ENCODE measurements around the gene CSMD2. TPM values are rescaled to one million over a fixed set of nuclear protein-coding genes. Genes with fewer than 3 reads are reported as not detected.

The CSMD2 gene
- total RNA-seq, 2 experiments from 2014 or later = not detected

- H3K4me3 Mint-ChIP-seq = no peak overlapping the region
- no peaks in the 10 kb centered on the region for H3K9me3 Mint-ChIP-seq
- H3K9me3 ChIP-seq (ENCODE audit: control insufficient read depth in 1 of 2, insufficient read depth in 1 of 2, low read length in 2 of 2) = peaks cover 0 to 9% of the 10 kb centered on the region in 2 experiments
- no peak overlapping the region for H3K27ac Mint-ChIP-seq
- H3K36me3 Mint-ChIP-seq (ENCODE audit: low read depth) = no peaks in the 10 kb centered on the region
- H3K27me3 Mint-ChIP-seq = peaks cover 40% of the 10 kb centered on the region
- H3K36me3 ChIP-seq (ENCODE audit: insufficient read depth, low read length) = no peaks in the 10 kb centered on the region
- peaks cover 2 to 23% of the 10 kb centered on the region in 2 experiments for H3K27me3 ChIP-seq (ENCODE audit: control insufficient read depth in 1 of 2, insufficient read depth in 2 of 2, low read length in 2 of 2)
- intact Hi-C loops (cut with DNase I, micrococcal nuclease) = loop anchor here in 1 of 2 experiments (5.0 kb wide), 1 partner anchor 942 kb away; no protein-coding TSS in a partner anchor
- CTCF ChIA-PET = no interaction called here
- no peak for DNase-seq
- no peaks in the 10 kb centered on the region for H3K4me1 Mint-ChIP-seq (ENCODE audit: low read depth)
- no peaks in the 10 kb centered on the region for H3K4me1 ChIP-seq (ENCODE audit: insufficient read depth, low read length)
- ATAC-seq (ENCODE audit: poor library complexity) = no peak
- no peak for TF ChIP-seq CTCF (IDR thresholded peaks at IDR 0.05)
- POLR2A ChIA-PET = no interaction called here
- H3K27ac ChIP-seq (ENCODE audit: low read depth in 1 of 2, low read length in 2 of 2) = no peak overlapping the region
- no peak overlapping the region for H3K4me3 ChIP-seq (ENCODE audit: low read length)
Observed at GRCh38 chr1:33519240-33519884, 645.7 kb downstream of the CSMD2 start.

DNA sequence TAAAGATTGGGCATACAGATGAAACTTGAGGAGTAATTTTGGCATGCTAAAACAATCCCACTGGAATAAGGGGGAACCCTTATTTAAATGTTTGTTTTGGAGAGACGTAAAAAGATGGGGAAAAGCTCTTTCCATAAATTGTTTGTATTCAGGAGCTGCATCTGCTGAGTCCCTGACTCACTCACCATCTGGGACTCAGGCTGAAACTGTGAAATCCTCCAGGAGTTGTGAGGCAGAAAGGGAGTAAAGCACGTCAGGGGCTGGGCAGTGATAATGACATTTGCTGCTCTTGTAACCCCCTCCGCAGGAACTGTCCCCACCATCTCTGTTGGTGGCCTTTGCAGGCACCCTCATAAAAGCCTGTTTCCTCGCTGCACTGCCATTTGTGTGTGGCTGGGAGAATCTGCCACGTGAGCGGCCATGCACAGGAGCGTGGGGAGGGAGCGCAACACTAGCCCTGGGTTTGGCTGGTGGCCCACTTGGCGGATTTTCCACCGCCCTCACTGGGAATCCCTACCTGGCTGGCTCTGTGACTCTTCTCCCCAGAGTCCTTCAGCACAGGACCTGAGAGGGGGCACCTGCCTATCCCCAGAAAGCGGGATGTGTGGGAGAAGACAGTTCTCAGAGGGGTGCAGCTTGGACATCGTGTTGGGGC is 647.3 kb downstream of the CSMD2 start:
- TF ChIP-seq CTCF (IDR thresholded peaks at IDR 0.05) = no peak
- Mint-ChIP-seq H3K36me3 (ENCODE audit: low read depth) (no peaks in the 10 kb centered on the region), H3K27ac (no peak overlapping the region), H3K9me3 (no peaks in the 10 kb centered on the region), H3K4me1 (ENCODE audit: low read depth) (no peaks in the 10 kb centered on the region), H3K4me3 (no peak overlapping the region), H3K27me3 (peaks cover 33% of the 10 kb centered on the region)
- ATAC-seq (ENCODE audit: poor library complexity) (no peak), DNase-seq (no peak)
- Histone ChIP-seq H3K27me3 (ENCODE audit: control insufficient read depth in 1 of 2, insufficient read depth in 2 of 2, low read length in 2 of 2) (peaks cover 2 to 13% of the 10 kb centered on the region in 2 experiments), H3K4me1 (ENCODE audit: insufficient read depth, low read length) (no peaks in the 10 kb centered on the region), H3K4me3 (ENCODE audit: low read length) (no peak overlapping the region), H3K27ac (ENCODE audit: low read depth in 1 of 2, low read length in 2 of 2) (no peak overlapping the region), H3K36me3 (ENCODE audit: insufficient read depth, low read length) (no peaks in the 10 kb centered on the region), H3K9me3 (ENCODE audit: control insufficient read depth in 1 of 2, insufficient read depth in 1 of 2, low read length in 2 of 2) (peaks cover 0 to 9% of the 10 kb centered on the region in 2 experiments)
- POLR2A ChIA-PET = no interaction called here
- intact Hi-C loops (cut with DNase I, micrococcal nuclease) = loop anchor here in 1 of 2 experiments (5.0 kb wide), 1 partner anchor 940 kb away; no protein-coding TSS in a partner anchor
- CTCF ChIA-PET = no interaction called here

- H3K4me1 Mint-ChIP-seq (ENCODE audit: low read depth) = no peaks in the 10 kb centered on the region
- intact Hi-C loops (cut with DNase I, micrococcal nuclease) = loop anchor here in 1 of 2 experiments (5.0 kb wide), 1 partner anchor 940 kb away; no protein-coding TSS in a partner anchor
- DNase-seq = no peak
- TF ChIP-seq CTCF (IDR thresholded peaks at IDR 0.05) = no peak
- no peaks in the 10 kb centered on the region for H3K9me3 Mint-ChIP-seq
- peaks cover 27% of the 10 kb centered on the region for H3K27me3 Mint-ChIP-seq
- ChIA-PET CTCF (no interaction called here), POLR2A (no interaction called here)
- no peaks in the 10 kb centered on the region for H3K36me3 Mint-ChIP-seq (ENCODE audit: low read depth)
- no peak for ATAC-seq (ENCODE audit: poor library complexity)
- Histone ChIP-seq H3K27ac (ENCODE audit: low read depth in 1 of 2, low read length in 2 of 2) (no peak overlapping the region), H3K36me3 (ENCODE audit: insufficient read depth, low read length) (no peaks in the 10 kb centered on the region), H3K4me1 (ENCODE audit: insufficient read depth, low read length) (no peaks in the 10 kb centered on the region), H3K4me3 (ENCODE audit: low read length) (no peak overlapping the region), H3K27me3 (ENCODE audit: control insufficient read depth in 1 of 2, insufficient read depth in 2 of 2, low read length in 2 of 2) (peaks cover 2 to 12% of the 10 kb centered on the region in 2 experiments), H3K9me3 (ENCODE audit: control insufficient read depth in 1 of 2, insufficient read depth in 1 of 2, low read length in 2 of 2) (peaks cover 0 to 9% of the 10 kb centered on the region in 2 experiments)
- H3K27ac Mint-ChIP-seq = no peak overlapping the region
- H3K4me3 Mint-ChIP-seq = no peak overlapping the region
Observed at GRCh38 chr1:33516891-33517567, 648.0 kb downstream of the CSMD2 start.

All from CD4-positive, alpha-beta T cell (primary cell).